NCI-H460 (cell line): Measurements from ENCODE around the gene PPP2R5C. TPM values are rescaled to one million over a fixed set of nuclear protein-coding genes. Genes with fewer than 3 reads are reported as not detected.

Source experiments
- DNase-seq: peaks from one replicate; pipeline ENCODE4 v3.0.0-alpha.2; 2016; ENCODE audit warnings: low read depth; ENCODE audit errors: extremely low read depth
- total RNA-seq: library from RNA; depleted of rRNA; stranded (reverse); fragments of >200 nt; shearing (Covaris generic); gene quantifications from 2 replicates; pipeline ENCODE4 v1.2.3, GENCODE V29; 2014

PPP2R5C gene
- total RNA-seq, 1 experiment from 2014 or later, result 352 TPM

DNA sequence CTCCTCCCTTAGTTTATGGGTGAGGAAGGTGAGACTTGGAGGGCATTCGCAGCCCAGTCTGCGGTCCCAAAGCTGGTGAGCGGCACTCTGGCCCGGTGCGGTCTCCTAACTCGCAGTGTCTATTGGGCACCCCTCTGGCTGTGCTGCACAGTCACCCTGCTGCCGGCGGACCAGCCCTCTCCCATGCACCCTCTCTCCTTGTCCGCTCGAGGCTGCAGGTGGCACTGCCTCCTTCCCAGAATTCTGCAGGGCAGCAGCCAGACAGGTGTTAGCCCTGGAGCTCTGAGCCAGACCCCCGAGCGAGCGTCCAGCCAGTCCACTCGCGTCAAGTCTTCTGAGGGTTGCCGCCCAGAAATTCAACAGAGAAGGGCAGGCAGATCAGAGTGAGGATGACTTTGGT, 146.1 kb downstream of the PPP2R5C start:
- no peak for DNase-seq

GRCh38 chr14:101908795-101909194, 147.3 kb downstream of the PPP2R5C start:
- no peak for DNase-seq

GRCh38 chr14:101909371-101910096, 148.0 kb downstream of the PPP2R5C start:
- DNase-seq, result no peak

- DNase-seq, result no peak
Observed at GRCh38 chr14:101912841-101913240, 151.3 kb downstream of the PPP2R5C start.

DNA sequence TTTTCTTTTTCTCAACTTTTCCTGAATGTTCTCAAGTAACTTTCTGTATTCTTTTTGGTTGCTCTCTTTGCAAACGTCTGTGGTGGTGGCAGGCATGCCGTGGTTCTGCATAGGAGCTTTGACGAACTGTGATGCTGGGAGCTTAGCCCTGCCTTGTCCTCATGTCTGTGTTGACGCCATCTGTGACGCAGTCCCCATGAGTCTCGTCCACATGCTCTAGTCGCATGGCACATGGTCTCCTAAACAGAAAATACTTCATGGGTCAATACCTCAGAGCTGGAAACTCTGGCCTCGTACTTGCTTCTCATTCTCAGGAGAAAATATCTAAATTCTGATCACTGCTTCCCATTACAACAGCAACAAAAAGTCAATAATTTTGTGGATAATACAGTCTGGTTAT, 152.6 kb downstream of the PPP2R5C start:
- DNase-seq, result no peak

DNA sequence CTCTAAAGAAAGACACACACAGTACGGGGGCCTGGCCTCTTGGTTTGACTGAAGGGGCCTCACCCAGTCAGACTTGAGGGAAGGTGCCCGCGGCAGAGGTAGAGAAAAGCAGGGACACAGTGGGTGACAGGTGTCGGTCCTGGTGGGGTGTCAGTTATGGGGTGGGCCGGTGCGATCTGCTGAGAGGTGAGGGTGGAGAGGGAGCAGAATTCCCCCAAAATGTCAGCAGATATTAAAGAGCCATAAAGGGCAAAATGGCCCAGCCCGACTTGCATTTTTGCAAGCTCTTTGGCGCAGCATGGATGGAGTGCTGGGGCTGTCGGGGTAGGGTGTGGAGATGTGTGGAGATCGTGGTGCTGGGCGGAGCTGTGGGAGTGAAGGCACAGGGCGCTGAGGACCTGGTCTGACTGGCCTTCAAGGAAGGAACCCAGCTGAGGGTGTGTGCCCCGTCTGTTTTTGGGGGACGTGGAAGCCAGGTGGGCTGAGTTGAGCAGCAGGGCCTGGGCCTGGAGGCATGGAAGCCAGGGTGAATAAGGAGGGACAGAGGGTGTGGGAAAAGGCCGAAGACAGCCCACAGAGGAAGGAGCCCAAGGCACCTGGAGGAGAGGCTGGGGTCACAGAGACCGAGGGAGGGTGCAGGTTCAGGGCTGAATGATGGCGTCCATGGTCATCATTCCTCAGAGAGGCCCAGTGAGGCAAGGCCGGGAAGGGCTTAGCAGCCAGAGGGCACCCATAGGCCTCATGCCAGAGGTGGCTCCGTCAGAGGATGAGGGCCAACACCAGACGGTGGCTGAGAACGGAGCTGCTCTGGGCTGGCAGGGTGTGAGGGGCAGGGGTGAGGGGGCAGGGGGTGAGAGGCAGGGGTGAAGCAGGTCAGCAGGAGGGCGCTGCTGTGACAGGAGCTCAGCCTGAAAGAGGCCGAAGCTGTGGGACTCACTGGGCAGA, 154.6 kb downstream of the PPP2R5C start:
- no peak for DNase-seq

DNA sequence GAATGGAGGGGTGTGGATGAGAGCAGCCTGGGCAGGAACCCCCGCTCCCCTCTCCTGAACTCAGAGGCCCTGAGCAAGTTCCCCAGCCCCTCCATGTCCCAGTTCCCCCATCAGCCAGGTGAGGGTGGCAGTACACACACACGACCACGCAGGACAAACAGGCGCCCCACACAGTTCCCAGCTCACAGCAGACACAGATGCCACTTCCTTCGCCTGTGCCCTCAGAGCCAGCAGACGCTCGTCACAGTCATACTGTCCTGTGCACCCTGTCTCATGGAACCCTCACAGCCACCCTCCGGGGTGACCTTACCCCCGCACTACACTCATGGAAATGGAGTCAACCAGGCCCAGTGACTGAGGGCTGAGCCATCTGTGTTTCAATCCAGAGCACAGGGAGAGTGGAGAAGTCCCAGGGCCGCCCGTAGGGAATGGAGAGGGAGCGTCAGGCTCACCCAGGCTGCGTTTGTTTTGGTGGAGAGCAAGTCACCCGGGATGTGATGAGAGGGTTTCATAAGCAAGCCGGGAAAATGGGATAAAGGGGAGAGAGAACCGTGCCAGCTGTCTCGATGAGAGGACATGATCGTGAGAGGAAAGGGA, 155.4 kb downstream of the PPP2R5C start:
- no peak for DNase-seq

DNA sequence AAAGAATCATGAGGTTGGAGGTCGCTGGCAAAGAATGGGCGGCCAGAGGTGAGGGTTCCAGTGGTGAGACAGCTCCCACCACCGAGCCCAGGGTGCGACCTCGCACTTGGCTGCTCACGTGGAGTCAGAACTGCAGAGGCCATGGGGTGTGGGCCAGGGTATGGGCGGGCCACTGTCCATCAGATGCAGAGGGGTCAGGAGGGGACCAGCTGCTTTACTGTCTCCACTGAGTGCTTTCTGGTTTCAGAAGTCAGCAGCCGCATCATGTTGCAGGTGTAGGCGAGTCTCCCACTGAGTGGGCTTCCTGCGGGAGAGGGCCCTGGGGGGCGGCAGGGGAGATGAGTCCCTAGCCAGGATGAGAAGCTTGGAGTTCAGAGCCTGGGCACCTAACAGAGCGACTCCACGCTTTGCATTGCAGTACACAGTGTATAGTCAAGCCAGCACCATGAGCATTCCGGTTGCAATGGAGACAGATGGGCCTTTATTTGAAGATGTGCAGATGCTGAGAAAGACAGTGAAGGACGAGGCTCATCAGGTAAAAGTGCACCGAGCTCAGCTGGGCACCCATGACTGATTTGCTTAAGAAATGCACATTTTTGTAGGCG, 156.0 kb downstream of the PPP2R5C start:
- no peak for DNase-seq

DNA sequence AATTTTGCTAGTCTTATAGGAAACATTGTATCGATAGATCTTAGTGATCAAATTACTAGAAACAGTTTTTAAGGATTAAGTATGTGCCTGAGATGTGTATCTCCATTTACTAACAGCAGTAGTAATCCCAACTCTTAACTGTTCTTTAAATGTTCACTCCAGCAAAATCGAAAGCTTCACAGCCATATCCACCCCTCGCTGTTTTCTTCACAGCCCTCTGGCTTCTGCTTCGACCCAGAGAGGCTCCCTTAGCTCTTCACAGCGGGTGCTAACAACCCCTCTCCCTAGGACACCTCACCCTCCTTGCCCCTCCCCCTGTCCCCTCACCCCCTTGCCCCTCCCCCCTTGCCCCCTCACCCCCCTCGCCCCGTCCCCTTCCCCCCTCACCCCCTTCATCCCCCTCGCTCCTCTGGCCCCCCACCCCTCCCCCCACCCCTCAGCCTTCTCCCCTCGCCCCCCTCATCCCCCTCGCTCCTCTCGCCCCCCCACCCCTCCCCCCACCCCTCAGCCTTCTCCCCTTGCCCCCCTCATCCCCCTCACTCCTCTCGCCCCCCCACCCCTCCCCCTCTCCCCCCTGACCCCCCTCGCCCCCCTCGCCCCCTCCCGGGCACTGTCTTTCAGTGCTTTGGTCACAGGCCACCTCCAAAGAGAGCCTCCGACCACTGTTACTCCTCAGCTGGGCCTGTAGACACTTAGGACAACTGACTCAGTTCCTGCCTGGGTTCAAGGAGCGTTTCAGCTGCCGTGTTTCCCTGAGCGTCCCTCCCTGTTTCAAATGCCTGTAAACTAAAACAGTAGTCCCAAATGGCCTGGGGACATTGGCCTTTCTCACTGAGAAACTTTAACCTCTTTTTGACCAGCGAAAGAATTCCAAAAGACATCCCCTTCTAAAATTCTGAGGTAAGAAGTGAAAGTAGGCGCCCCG, 156.8 kb downstream of the PPP2R5C start:
- no peak for DNase-seq

GRCh38 chr14:101920271-101920670, 158.8 kb downstream of the PPP2R5C start:
- no peak for DNase-seq

GRCh38 chr14:101922866-101923265, 161.4 kb downstream of the PPP2R5C start:
- DNase-seq, result no peak

DNA sequence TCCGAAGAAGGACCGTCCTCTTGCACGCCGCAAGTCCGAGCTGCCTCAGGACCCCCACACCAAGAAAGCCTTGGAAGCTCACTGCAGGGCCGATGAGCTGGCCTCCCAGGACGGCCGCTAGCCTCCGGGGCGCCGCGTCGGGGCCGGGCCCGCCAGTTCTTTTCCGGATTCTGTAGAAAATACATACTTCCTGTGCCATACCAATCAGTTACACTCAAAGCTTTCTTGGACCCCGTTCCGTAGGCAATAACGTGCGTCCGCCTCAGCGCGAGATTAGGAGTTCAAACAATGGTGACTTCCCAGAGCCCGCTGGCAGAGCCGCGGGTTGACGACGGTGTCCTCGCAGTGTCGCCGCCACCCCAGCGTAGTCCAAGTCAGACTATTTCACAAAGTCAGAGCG, 163.6 kb downstream of the PPP2R5C start:
- no peak for DNase-seq

DNA sequence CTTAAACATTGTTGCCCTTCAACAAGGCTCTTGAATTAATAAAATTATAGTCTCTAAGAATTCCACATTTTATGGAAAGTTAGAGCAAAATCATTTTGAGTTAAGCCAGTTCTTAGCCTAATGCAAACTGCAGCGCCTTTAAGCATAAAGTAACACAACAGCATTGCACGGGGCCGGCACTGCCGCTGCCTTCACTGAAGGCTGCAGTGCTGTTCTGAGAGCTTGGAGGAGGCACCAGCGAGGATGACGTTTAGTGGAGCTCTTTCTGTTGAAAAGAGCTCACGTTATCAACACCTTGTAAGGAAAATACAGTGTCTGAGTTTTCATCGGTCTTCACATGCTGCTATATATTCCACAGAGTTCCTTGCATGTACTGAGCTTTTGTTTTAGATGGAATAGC, 164.6 kb downstream of the PPP2R5C start:
- no peak for DNase-seq

- no peak for DNase-seq
Observed at GRCh38 chr14:101926620-101927019, 165.1 kb downstream of the PPP2R5C start.

- no peak for DNase-seq
Observed at GRCh38 chr14:101927859-101928258, 166.3 kb downstream of the PPP2R5C start.

DNA sequence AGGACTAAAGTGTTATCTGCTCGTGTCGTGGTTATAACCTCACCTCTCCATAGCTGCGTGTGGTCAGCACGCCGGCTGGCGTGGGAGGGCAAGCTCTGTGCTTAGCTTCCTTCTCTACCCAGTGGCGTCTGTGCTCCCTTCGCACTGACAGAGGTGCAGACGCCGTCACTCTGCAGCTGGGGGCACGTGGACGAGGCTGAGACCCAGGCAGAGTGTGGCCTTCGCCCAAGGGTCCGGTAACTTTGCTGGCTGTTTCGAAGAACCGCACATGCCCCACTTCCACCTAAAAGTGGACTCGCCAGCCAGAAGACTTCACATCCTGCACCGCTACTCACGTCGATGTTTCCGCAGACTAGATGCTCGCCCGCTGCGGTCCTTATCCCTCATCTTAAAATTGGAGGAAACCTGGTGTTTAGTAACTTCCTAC, 166.9 kb downstream of the PPP2R5C start:
- no peak for DNase-seq

GRCh38 chr14:101929096-101929495, 167.6 kb downstream of the PPP2R5C start:
- DNase-seq, result no peak

DNA sequence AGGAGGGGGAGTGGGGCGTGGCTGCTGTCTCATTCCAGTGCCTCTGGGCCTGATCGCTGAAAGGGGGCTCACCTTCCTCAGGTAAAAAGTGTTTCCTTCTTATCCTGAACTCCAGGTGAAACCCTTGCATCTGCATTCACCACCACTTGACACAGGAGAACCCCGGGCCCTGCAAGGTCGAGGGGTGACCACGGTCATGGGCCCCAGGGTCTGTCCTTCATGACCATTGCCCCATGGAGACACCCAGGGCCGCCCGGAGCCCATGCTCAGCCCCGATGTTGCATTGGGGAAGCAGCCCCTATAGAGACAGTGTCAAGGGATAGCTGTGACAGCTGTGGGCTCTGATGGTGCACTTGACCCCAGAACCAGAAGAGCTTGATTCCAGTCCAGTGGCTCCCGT, 168.4 kb downstream of the PPP2R5C start:
- DNase-seq, result no peak

DNA sequence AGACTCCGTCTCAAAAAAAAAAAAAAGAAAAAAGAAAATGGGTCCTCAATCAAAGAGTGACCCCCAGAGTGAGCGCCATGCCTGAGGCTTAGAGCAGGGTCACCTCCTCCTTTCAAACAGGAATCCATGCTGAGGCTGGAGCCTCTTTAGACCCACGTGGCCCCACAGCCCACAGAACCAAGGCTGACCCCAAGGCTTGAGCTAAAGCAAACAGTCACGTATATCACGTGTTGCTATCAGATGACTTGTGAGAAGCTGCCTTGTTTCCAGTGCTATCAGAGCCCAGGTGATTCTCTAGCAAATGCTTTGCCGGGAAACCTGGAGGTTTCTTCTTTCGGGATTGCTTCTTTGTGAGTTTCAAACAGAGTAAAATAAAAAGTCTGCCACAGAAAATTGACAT, 171.2 kb downstream of the PPP2R5C start:
- DNase-seq, result no peak

DNA sequence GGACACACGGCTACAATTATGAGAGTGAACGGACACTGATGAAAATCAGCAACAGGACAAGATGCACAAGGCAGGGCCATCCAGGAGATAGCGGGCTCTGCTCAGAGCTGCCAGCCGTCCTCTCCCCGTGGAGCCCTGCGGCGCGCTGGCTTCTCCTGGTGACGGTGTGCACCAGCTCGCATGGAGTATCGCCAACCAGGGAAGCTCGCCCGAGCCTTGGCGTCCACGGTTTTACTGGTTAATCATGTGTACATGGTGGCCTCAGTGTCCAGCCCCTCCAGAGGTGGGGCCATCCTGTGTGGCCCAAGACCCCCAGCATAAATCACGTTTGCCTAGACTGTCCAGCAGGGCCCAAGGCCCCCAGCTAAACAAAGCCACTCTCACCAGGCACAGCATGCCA, 171.7 kb downstream of the PPP2R5C start:
- no peak for DNase-seq
